Heart left ventricle (tissue), 16 donors: ENCODE data around the gene PARP8. TPM values are rescaled to one million over a fixed set of nuclear protein-coding genes. Genes with fewer than 3 reads are reported as not detected.

ENCODE experiments used
- ATAC-seq, 4 donors: fragments of 200-7000 bp; cut with Tn5 transposase; one replicate each; pipeline ENCODE4 v1.9.1; 2020 to 2022; ENCODE audit warnings: moderate library complexity in 4 of 4, mild to moderate bottlenecking in 3 of 4, moderate number of reproducible peaks in 1 of 4
- DNase-seq, 5 donors: peaks; one replicate each; pipeline ENCODE4 v3.0.0-alpha.2; 2020
- H3K27ac ChIP-seq, 12 donors: fragments of 200-600 bp; sonication (generic) in 4 of 12; one replicate each; pipeline versions ENCODE4 v1.5.0 to v1.8.0; 2016 to 2022; ENCODE audit warnings: mild to moderate bottlenecking in 2 of 12
- H3K27me3 ChIP-seq, 9 donors: fragments of 200-600 bp; sonication (generic) in 2 of 9; one replicate each; pipeline versions ENCODE4 v1.5.1 to v1.8.0; 2016 to 2022; ENCODE audit warnings: mild to moderate bottlenecking in 3 of 9
- H3K36me3 ChIP-seq, 9 donors: fragments of 200-600 bp; sonication (generic) in 2 of 9; one replicate each; pipeline versions ENCODE4 v1.5.0 to v1.8.0; 2018 to 2022; ENCODE audit warnings: mild to moderate bottlenecking in 2 of 9
- H3K4me1 ChIP-seq, 12 donors: fragments of 200-600 bp; sonication (generic) in 4 of 12; one replicate each; pipeline versions ENCODE4 v1.5.0 to v1.8.0; 2016 to 2022; ENCODE audit warnings: mild to moderate bottlenecking in 3 of 12
- H3K4me3 ChIP-seq, 12 donors: fragments of 200-600 bp; sonication (generic) in 4 of 12; one replicate each; pipeline versions ENCODE4 v1.5.0 to v1.8.0; 2017 to 2022; ENCODE audit warnings: mild to moderate bottlenecking in 9 of 12, moderate library complexity in 4 of 12
- H3K9me3 ChIP-seq, 12 donors: fragments of 200-600 bp; sonication (generic) in 4 of 12; one replicate each; pipeline versions ENCODE4 v1.5.0 to v1.8.0; 2016 to 2022; ENCODE audit warnings: mild to moderate bottlenecking in 1 of 12
- POLR2A ChIP-seq, 2 donors: fragments of 450-650 bp; IDR thresholded peaks; one replicate each; pipeline ENCODE4 v1.6.1; 2017; ENCODE audit warnings: antibody characterized with exemption in 2 of 2, mild to moderate bottlenecking in 2 of 2, moderate library complexity in 2 of 2
- WGBS, 4 donors: extraction: QIAGEN DNeasy Blood & Tissue Kit in 2 of 4; methylation state at CpG; one replicate each; pipeline versions ENCODE4 v1.1.5 to v1.1.7; 2013 to 2018; 5-methylcytosine and 5-hydroxymethylcytosine counted together
- intact Hi-C, 10 donors: fragments of 100-400 bp; cut with DNase I; formaldehyde crosslinking; loops; one replicate each; pipeline versions ENCODE4 v1.11.1 to v1.14.2; 2022
- polyA plus RNA-seq, 2 donors: library from polyadenylated mRNA; stranded (reverse); fragments of 200-250 nt; gene quantifications; one replicate each; pipeline ENCODE4 v1.2.3, GENCODE V29; 2013
- total RNA-seq, 9 donors: library from RNA; depleted of rRNA in 2 of 9; stranded (reverse); fragments of >200 nt in 2 of 9; fragmentation: NEBNext Ultra II Directional in 3 of 9; extraction: Animal tissue kit (Norgen Biotek cat#: 25700) in 3 of 9; gene quantifications; one replicate each; pipeline versions ENCODE4 v1.1.0 to v1.2.4, GENCODE V29; 2016 to 2023
- TF ChIP-seq, protein P1 (sequence below), 12 donors: fragments of 200-600 bp; sonication (generic) in 4 of 12; IDR thresholded peaks; one replicate each; pipeline versions ENCODE4 v1.5.0 to v1.8.0; 2018 to 2022; ENCODE audit warnings: antibody characterized with exemption in 12 of 12, mild to moderate bottlenecking in 5 of 12
- donor health status: ischemic (EF 13 %, LVEDD 7.1; RV severe dilation, severe dysfunction).
- donor health status: healthy with polysubstance abuse.
- donor health status: DM: no; HTN: yes; CAD: no.
- donor health status: DM: no; HTN: no; CAD: no.
- donor health status: ischemic (EF 25% LVEDD 6.9; RV normal size, moderate dysfunction).
- donor health status: ischemic (EF 25% LVEDD 5.7; RV mildly dilated, moderate dysfunction).
- donor health status: healthy.
- donor health status: DM: yes; HTN: yes; CAD: no.
- donor health status: ischemic (EF 35%, LVEDD 5.7; RV mildly dilated, moderate dysfunction).
- donor health status: nonischemic (EF 11% LVEDD 7.7; RV severe dilation, severe dysfunction).
- donor health status: DM: yes; HTN: yes; CAD: no.
- donor health status: PGD.
- donor health status: ischemic (EF 29% LVEDD 5.4; RV normal size, mild dysfunction).
- donor health status: nonischemic (EF 23%, LVEDD 6.1; RV moderate dilation, normal function).

The PARP8 gene
- total and polyA plus RNA-seq, 11 donors: 1.6 to 22.5 (median 6.0) TPM

DNA sequence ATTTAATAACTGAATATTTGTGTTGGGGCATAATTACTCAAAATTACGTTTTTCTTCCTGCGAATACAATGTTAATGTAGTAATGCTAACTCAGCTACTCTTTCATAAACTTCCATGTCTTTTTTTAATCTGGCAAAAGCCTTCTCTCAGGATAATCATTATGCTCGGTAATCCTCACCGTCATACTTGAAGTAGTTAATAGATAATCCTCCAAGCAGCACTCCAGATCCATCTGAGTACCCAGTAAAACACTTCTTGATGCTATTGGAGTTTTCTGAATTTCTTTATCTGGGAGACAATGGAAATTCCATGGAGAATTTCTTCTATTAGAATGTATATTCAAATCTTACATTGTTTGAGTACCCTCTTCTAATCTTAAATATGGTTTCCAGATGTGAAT, 34.3 kb downstream of the PARP8 start:
- Histone ChIP-seq H3K27ac (no peak overlapping the region), H3K36me3 (no peaks in the 10 kb centered on the region), H3K4me1 (peaks cover 0 to 24% (median 0%) of the 10 kb centered on the region in 12 donors), H3K27me3 (no peaks in the 10 kb centered on the region), H3K9me3 (no peaks in the 10 kb centered on the region), H3K4me3 (no peak overlapping the region)
- DNase-seq (no peak), ATAC-seq (no peak)
- TF ChIP-seq, protein P1, sequence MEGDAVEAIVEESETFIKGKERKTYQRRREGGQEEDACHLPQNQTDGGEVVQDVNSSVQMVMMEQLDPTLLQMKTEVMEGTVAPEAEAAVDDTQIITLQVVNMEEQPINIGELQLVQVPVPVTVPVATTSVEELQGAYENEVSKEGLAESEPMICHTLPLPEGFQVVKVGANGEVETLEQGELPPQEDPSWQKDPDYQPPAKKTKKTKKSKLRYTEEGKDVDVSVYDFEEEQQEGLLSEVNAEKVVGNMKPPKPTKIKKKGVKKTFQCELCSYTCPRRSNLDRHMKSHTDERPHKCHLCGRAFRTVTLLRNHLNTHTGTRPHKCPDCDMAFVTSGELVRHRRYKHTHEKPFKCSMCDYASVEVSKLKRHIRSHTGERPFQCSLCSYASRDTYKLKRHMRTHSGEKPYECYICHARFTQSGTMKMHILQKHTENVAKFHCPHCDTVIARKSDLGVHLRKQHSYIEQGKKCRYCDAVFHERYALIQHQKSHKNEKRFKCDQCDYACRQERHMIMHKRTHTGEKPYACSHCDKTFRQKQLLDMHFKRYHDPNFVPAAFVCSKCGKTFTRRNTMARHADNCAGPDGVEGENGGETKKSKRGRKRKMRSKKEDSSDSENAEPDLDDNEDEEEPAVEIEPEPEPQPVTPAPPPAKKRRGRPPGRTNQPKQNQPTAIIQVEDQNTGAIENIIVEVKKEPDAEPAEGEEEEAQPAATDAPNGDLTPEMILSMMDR (IDR thresholded peaks at IDR 0.05): no peak
- TF ChIP-seq POLR2A (IDR thresholded peaks at IDR 0.05): no peak
- WGBS, 4 donors: 93 to 97% (median 95%) methylated on average over 4 of the region's 4 CpGs
- intact Hi-C loops: no loop called here

DNA sequence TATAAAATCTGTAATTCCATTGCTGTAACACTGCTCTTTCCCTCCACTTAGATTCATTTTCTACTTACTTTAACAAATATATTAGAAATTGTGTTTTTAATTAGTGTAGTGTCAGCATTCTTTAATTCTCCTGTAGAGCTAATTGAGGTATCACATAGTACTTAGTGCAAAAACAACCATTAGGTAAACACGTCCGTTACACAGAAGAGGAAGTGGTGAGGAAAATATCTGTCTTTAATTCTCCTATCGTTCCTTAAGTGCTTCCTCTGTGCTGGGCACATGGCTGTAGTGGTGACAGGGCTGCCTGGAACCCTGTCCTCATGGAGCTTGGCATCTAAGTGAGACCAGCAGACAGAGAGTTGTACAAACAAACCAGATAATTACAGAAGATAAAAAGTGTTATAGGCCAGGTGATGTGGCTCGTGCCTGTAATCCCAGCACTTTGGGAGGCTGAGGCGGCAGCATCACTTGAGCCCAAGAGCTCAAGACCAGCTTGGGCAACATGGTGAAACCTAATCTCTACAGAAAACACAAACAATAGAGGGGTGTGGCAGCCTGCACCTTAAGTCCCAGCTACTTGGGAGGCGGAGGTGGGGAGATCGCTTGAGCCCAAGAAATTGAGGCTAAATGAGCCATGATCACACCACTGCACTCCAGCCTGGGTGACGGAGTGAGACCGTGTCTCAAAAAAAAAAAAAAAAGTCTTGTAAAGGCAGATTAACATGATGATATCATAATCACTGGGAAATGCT, 36.4 kb downstream of the PARP8 start:
- DNase-seq (no peak), ATAC-seq (no peak)
- Histone ChIP-seq H3K36me3 (no peaks in the 10 kb centered on the region), H3K4me3 (no peak overlapping the region), H3K27ac (no peak overlapping the region), H3K4me1 (peaks cover 0 to 26% (median 0%) of the 10 kb centered on the region in 12 donors), H3K27me3 (no peaks in the 10 kb centered on the region), H3K9me3 (no peaks in the 10 kb centered on the region)
- no peak for TF ChIP-seq POLR2A (IDR thresholded peaks at IDR 0.05)
- TF ChIP-seq, protein P1 (IDR thresholded peaks at IDR 0.05): no peak
- 87 to 91% (median 88%) methylated on average over 9 of the region's 9 CpGs for WGBS, 4 donors
- intact Hi-C loops: no loop called here

DNA sequence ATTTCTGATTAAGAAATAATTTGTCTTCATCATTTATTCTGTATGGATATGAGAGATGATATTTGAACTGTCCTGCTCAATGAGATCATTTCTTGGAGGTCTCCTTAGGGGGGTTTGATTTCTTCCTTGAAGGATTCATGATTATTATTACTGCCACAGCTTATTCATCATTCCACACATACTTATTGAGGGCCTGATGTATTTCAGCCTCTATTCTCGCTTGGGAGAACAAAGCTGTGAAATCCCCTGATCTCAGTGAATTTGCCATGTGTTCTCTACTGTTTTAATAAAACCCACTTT, 36.9 kb downstream of the PARP8 start:
- intact Hi-C loops: no loop called here
- TF ChIP-seq, protein P1 (IDR thresholded peaks at IDR 0.05): no peak
- TF ChIP-seq POLR2A (IDR thresholded peaks at IDR 0.05): no peak
- H3K4me1 ChIP-seq: peaks cover 0 to 31% (median 0%) of the 10 kb centered on the region in 12 donors
- H3K27ac ChIP-seq: no peak overlapping the region
- H3K4me3 ChIP-seq: no peak overlapping the region
- H3K27me3 ChIP-seq: no peaks in the 10 kb centered on the region
- H3K9me3 ChIP-seq: no peaks in the 10 kb centered on the region
- ATAC-seq (no peak), DNase-seq (no peak)
- no peaks in the 10 kb centered on the region for H3K36me3 ChIP-seq
- 91 to 100% (median 98%) methylated on average over 1 of the region's 1 CpG for WGBS, 4 donors

DNA sequence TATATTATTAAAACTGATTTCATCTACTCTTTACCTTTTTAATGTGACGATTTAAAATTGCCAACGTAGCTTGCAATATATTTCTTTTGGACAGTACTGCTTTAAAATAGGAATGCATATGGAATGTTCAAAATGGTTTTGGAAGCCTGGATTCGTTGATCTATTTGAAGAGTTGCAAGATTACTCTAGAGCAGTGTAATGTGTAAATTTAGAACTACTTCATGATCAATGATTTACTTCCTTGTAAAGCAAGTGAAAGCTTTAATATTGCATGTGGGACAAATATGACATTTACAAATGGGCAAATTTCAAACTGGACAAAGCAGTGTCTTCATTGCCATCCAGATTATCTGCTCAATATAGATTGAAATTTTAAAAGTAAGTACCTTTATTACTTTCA, 38.3 kb downstream of the PARP8 start:
- ATAC-seq (no peak), DNase-seq (no peak)
- Histone ChIP-seq H3K27me3 (no peaks in the 10 kb centered on the region), H3K27ac (no peak overlapping the region), H3K9me3 (no peaks in the 10 kb centered on the region), H3K4me3 (no peak overlapping the region), H3K4me1 (peaks cover 0 to 40% (median 0%) of the 10 kb centered on the region in 12 donors), H3K36me3 (no peaks in the 10 kb centered on the region)
- WGBS, 4 donors: 77 to 79% (median 79%) methylated on average over 3 of the region's 3 CpGs
- TF ChIP-seq, protein P1 (IDR thresholded peaks at IDR 0.05): no peak
- TF ChIP-seq POLR2A (IDR thresholded peaks at IDR 0.05): no peak
- intact Hi-C loops: no loop called here
